Thyroid gland (tissue), 4 donors: Measurements from ENCODE around the gene PARP8. TPM values are rescaled to one million over a fixed set of nuclear protein-coding genes. Genes with fewer than 3 reads are reported as not detected.
"Not testable (repeated sequence)": the region's sequence is repeated elsewhere in the genome, so short reads cannot be mapped to it uniquely, and the experiment has no call there.

Experiments used
- DNase-seq, 2 donors: peaks; one replicate each; pipeline ENCODE4 v3.0.0-alpha.2; 2019
- H3K27ac ChIP-seq, 3 donors: fragments of 200-600 bp; sonication (generic); 1 replicate in 2 of 3; 2 replicates in 1 of 3; pipeline ENCODE4 v1.5.1; 2016 to 2019; ENCODE audit warnings: mild to moderate bottlenecking in 1 of 3, moderate library complexity in 1 of 3
- H3K27me3 ChIP-seq: fragments of 200-600 bp; sonication (generic); one replicate; pipeline ENCODE4 v1.5.1; 2019
- H3K36me3 ChIP-seq, 2 donors: fragments of 200-600 bp; sonication (generic); one replicate each; pipeline ENCODE4 v1.5.1; 2016 to 2019
- H3K4me1 ChIP-seq, 2 donors: fragments of 200-600 bp; sonication (generic); one replicate each; pipeline ENCODE4 v1.5.1; 2017 to 2019
- H3K4me3 ChIP-seq, 3 donors: fragments of 200-600 bp; sonication (generic); replicated peaks in 1 of 3; 1 replicate in 2 of 3; 2 replicates in 1 of 3; pipeline ENCODE4 v1.5.1; 2016; ENCODE audit warnings: mild to moderate bottlenecking in 1 of 3
- H3K9me3 ChIP-seq: fragments of 200-600 bp; sonication (generic); one replicate; pipeline ENCODE4 v1.5.1; 2017
- CTCF ChIP-seq, 6 experiments: fragments of 200-600 bp in 3 of 6; fragments of 450-650 bp in 3 of 6; sonication (generic) in 3 of 6; IDR thresholded peaks; one replicate each; pipeline ENCODE4 v1.5.1; 2016 to 2019; ENCODE audit warnings: antibody characterized with exemption in 6 of 6, mild to moderate bottlenecking in 2 of 6, inconsistent platforms in 1 of 6, moderate library complexity in 1 of 6
- POLR2A ChIP-seq, 2 donors: fragments of 450-650 bp; IDR thresholded peaks; one replicate each; pipeline ENCODE4 v1.6.1; 2017; ENCODE audit warnings: antibody characterized with exemption in 2 of 2, mild to moderate bottlenecking in 2 of 2, moderate library complexity in 1 of 2
- WGBS, 2 donors: methylation state at CpG; one replicate each; pipeline ENCODE4 v1.1.5; 2017; 5-methylcytosine and 5-hydroxymethylcytosine counted together
- intact Hi-C: fragments of 100-400 bp; cut with DNase I; formaldehyde crosslinking; loops from one replicate; pipeline ENCODE4 v1.15.1; 2023
- total RNA-seq, 4 donors: library from RNA; depleted of rRNA; stranded (reverse); fragments of >200 nt; gene quantifications; one replicate each; pipeline ENCODE4 v1.2.3, GENCODE V29; 2016

The PARP8 gene
- total RNA-seq, 4 donors from 2014 or later: 71.2 to 151 (median 107) TPM

GRCh38 chr5:50658246-50658645, 8.2 kb upstream of the PARP8 start:
- Histone ChIP-seq H3K4me3 (no peak overlapping the region), H3K4me1 (peaks cover 21 to 26% of the 10 kb centered on the region in 2 donors), H3K9me3 (no peaks in the 10 kb centered on the region), H3K36me3 (no peaks in the 10 kb centered on the region), H3K27ac (peak overlapping the region in 2 of 3 donors; percentile 26 to 53), H3K27me3 (no peaks in the 10 kb centered on the region)
- WGBS, 2 donors: 80 to 85% methylated on average over 1 of the region's 1 CpG
- TF ChIP-seq POLR2A (IDR thresholded peaks at IDR 0.05): no peak
- no peak for TF ChIP-seq CTCF (IDR thresholded peaks at IDR 0.05)
- intact Hi-C loops: no loop called here
- no peak for DNase-seq

GRCh38 chr5:50663636-50664035, 2.8 kb upstream of the PARP8 start:
- 74 to 76% methylated on average over 4 of the region's 4 CpGs for WGBS, 2 donors
- DNase-seq: no peak
- H3K36me3 ChIP-seq: no peaks in the 10 kb centered on the region
- intact Hi-C loops: no loop called here
- H3K4me3 ChIP-seq: no peak overlapping the region
- H3K27me3 ChIP-seq: no peaks in the 10 kb centered on the region
- no peak overlapping the region for H3K27ac ChIP-seq
- H3K9me3 ChIP-seq: no peaks in the 10 kb centered on the region
- TF ChIP-seq POLR2A (IDR thresholded peaks at IDR 0.05) (no peak), CTCF (IDR thresholded peaks at IDR 0.05) (no peak)
- H3K4me1 ChIP-seq: peaks cover 10 to 20% of the 10 kb centered on the region in 2 donors

- TF ChIP-seq CTCF (IDR thresholded peaks at IDR 0.05) (no peak), POLR2A (IDR thresholded peaks at IDR 0.05) (no peak)
- no peaks in the 10 kb centered on the region for H3K36me3 ChIP-seq
- no peaks in the 10 kb centered on the region for H3K27me3 ChIP-seq
- no peak for DNase-seq
- intact Hi-C loops: no loop called here
- peaks cover 6 to 16% of the 10 kb centered on the region in 2 donors for H3K4me1 ChIP-seq
- peak overlapping the region in 2 of 3 donors; percentile 93 to 98 for H3K27ac ChIP-seq
- no peaks in the 10 kb centered on the region for H3K9me3 ChIP-seq
- H3K4me3 ChIP-seq: no peak overlapping the region
These were observed 1.3 kb upstream of the PARP8 start for GRCh38 chr5:50665091-50665490.

- Histone ChIP-seq H3K4me3 (peak overlapping the region in 2 of 3 donors; percentile 36 to 65), H3K27ac (peak overlapping the region; percentile 93 to 98 (median 93)), H3K4me1 (peaks cover 6 to 18% of the 10 kb centered on the region in 2 donors)
- DNase-seq: peak; percentile 64 to 68
- 34 to 39% methylated on average over 8 of the region's 8 CpGs for WGBS, 2 donors
- intact Hi-C loops, H3K9me3 ChIP-seq, H3K27me3 ChIP-seq, H3K36me3 ChIP-seq: not testable (repeated sequence)
- peak in 1 of 2 donors; percentile 77 for TF ChIP-seq POLR2A (IDR thresholded peaks at IDR 0.05)
These were observed 655 bp upstream of the PARP8 start for GRCh38 chr5:50665761-50666202.

- TF ChIP-seq CTCF (IDR thresholded peaks at IDR 0.05): no peak
- peak in 1 of 2 donors; percentile 13 for TF ChIP-seq POLR2A (IDR thresholded peaks at IDR 0.05)
- Histone ChIP-seq H3K27ac (peak overlapping the region; percentile 93 to 98 (median 93)), H3K4me3 (peak overlapping the region; percentile 65 to 92 (median 77)), H3K4me1 (peaks cover 13 to 22% of the 10 kb centered on the region in 2 donors), H3K36me3 (no peaks in the 10 kb centered on the region), H3K27me3 (no peaks in the 10 kb centered on the region), H3K9me3 (no peaks in the 10 kb centered on the region)
- peak; percentile 63 to 65 for DNase-seq
- intact Hi-C loops: no loop called here
- WGBS, 2 donors: 0% methylated on average over 7 to 22 of the region's 46 CpGs
These were observed 701 bp downstream of the PARP8 start for GRCh38 chr5:50667023-50667652.
